Tibial artery (tissue), 4 donors: ENCODE data around the gene PKP1.
"Not testable (repeated sequence)": the region's sequence is repeated elsewhere in the genome, so short reads cannot be mapped to it uniquely, and the experiment has no call there.

Source experiments
- DNase-seq, 2 donors: peaks; one replicate each; pipeline ENCODE4 v3.0.0-alpha.2; 2019
- H3K27ac ChIP-seq, 2 donors: fragments of 200-600 bp; sonication (generic) in 1 of 2; 1 replicate in 1 of 2; 2 replicates in 1 of 2; pipeline ENCODE4 v1.5.1; 2018 to 2019; ENCODE audit warnings: mild to moderate bottlenecking in 1 of 2
- H3K27me3 ChIP-seq, 2 donors: fragments of 200-600 bp; sonication (generic) in 1 of 2; one replicate each; pipeline versions ENCODE4 v1.5.1 to v1.6.0; 2016 to 2019
- H3K36me3 ChIP-seq, 3 donors: fragments of 200-600 bp; sonication (generic) in 2 of 3; one replicate each; pipeline ENCODE4 v1.5.1; 2016 to 2019; ENCODE audit warnings: mild to moderate bottlenecking in 2 of 3
- H3K4me1 ChIP-seq, 4 donors: fragments of 200-600 bp; sonication (generic) in 2 of 4; 1 replicate in 3 of 4; 2 replicates in 1 of 4; pipeline ENCODE4 v1.5.1; 2016 to 2019
- H3K4me3 ChIP-seq, 2 donors: fragments of 200-600 bp; sonication (generic) in 1 of 2; 1 replicate in 1 of 2; 2 replicates in 1 of 2; pipeline ENCODE4 v1.5.1; 2018 to 2019; ENCODE audit warnings: mild to moderate bottlenecking in 2 of 2
- H3K9me3 ChIP-seq, 3 donors: fragments of 200-600 bp; sonication (generic) in 1 of 3; one replicate each; pipeline ENCODE4 v1.5.1; 2016 to 2019
- CTCF ChIP-seq, 2 experiments: fragments of 200-600 bp in 1 of 2; fragments of 450-650 bp in 1 of 2; IDR thresholded peaks; one replicate each; pipeline ENCODE4 v1.5.1; 2017 to 2019; ENCODE audit warnings: antibody characterized with exemption in 2 of 2, mild to moderate bottlenecking in 1 of 2, moderate library complexity in 1 of 2
- intact Hi-C: fragments of 100-400 bp; cut with DNase I; formaldehyde crosslinking; loops from one replicate; pipeline ENCODE4 v1.15.0; 2023; ENCODE audit warnings: low total_unique reads

Gene PKP1, protein sequence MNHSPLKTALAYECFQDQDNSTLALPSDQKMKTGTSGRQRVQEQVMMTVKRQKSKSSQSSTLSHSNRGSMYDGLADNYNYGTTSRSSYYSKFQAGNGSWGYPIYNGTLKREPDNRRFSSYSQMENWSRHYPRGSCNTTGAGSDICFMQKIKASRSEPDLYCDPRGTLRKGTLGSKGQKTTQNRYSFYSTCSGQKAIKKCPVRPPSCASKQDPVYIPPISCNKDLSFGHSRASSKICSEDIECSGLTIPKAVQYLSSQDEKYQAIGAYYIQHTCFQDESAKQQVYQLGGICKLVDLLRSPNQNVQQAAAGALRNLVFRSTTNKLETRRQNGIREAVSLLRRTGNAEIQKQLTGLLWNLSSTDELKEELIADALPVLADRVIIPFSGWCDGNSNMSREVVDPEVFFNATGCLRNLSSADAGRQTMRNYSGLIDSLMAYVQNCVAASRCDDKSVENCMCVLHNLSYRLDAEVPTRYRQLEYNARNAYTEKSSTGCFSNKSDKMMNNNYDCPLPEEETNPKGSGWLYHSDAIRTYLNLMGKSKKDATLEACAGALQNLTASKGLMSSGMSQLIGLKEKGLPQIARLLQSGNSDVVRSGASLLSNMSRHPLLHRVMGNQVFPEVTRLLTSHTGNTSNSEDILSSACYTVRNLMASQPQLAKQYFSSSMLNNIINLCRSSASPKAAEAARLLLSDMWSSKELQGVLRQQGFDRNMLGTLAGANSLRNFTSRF

DNA sequence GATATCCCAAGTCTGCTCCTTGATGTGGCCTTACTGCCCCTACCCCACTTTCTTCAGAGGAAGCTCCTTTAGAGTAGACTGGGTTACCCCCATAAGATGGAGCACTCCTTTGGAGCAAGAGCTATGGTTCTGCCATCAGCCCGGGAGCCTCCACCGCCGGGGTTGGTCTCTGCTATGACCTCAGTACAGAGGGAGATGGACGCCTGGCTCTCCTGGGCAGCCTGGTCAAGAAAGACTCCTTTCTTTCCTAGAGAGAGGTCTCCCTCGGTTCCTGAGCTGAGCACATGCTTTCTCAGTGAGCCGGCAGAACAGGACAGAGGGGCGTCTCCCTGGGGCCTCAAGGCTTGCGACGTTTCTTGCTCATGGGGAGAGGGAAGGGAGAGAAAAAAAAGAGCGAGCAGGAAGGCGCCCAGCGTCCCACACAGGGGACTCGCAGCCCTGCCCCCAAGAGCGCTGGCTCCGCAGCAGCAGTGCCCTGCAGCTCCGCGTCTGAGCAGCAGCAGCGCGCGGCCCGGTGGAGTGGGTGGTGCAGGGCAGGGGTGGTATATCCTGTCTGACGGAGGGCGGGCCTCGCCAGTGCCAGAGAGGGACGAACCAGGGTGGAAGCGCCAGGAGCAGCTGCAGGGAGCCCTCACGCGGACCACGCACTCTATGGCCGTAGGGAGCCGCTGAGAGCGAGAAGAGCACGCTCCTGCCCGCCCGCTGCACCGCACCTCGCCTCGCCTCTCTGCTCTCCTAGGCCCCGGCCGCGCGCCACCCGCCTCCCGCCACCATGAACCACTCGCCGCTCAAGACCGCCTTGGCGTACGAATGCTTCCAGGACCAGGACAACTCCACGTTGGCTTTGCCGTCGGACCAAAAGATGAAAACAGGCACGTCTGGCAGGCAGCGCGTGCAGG, at the start of gene PKP1:
Gene PKP1, plus strand, starts transcription at position 576 of the 899 bp plus-strand sequence. Its CDS starts 197 bp downstream, at position 773.
- Histone ChIP-seq H3K27ac (no peak within 1 kb of the TSS), H3K27me3 (peaks cover 0 to 49% of the 10 kb centered on the region in 2 donors), H3K36me3 (no peaks in the 10 kb centered on the region), H3K9me3 (no peaks in the 10 kb centered on the region), H3K4me3 (peak within 1 kb of the TSS; percentile 18 to 43), H3K4me1 (peaks cover 0 to 13% (median 11%) of the 10 kb centered on the region in 4 donors)
- DNase-seq: no peak
- intact Hi-C loops: no loop called here
- TF ChIP-seq CTCF (IDR thresholded peaks at IDR 0.05): no peak

DNA sequence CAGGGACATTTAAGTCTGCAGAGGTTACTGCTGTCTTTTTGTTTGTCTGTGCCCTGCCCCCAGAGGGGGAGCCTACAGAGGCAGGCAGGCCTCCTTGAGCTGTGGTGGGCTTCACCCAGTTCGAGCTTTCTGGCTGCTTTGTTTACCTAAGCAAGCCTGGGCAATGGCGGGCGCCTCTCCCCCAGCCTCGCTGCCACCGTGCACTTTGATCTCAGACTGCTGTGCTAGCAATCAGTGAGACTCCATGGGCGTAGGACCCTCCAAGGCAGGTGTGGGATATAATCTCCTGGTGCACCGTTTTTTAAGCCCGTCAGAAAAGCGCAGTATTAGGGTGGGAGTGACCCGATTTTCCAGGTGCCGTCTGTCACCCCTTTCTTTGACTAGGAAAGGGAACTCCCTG, 43.7 kb upstream of the PKP1 start:
- H3K9me3 ChIP-seq, H3K36me3 ChIP-seq, H3K4me1 ChIP-seq, DNase-seq, H3K4me3 ChIP-seq, intact Hi-C loops, H3K27ac ChIP-seq: not testable (repeated sequence)
- peaks cover 0 to 25% of the 10 kb centered on the region in 2 donors for H3K27me3 ChIP-seq

DNA sequence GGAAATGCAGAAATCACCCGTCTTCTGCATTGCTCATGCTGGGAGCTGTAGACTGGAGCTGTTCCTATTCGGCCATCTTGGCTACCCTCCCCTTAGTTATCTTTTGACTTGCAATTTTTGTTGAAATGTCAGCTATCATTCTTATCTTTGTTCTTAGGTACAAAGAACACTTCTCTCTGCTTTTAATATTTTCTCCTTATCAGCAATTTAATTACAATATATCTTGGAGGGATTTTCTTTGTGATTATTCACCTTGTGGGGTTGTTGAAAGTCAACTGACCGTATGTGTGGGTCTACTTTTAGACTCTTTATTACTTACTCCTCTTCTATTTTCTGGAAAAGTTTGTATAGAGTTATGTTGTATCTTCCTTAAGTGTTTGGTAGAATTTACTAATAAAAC, 43.1 kb upstream of the PKP1 start:
- no peak for TF ChIP-seq CTCF (IDR thresholded peaks at IDR 0.05)
- Histone ChIP-seq H3K4me1 (no peaks in the 10 kb centered on the region), H3K27me3 (peaks cover 0 to 27% of the 10 kb centered on the region in 2 donors), H3K4me3 (no peak overlapping the region), H3K9me3 (no peaks in the 10 kb centered on the region), H3K27ac (no peak overlapping the region), H3K36me3 (no peaks in the 10 kb centered on the region)
- intact Hi-C loops: no loop called here
- no peak for DNase-seq

DNA sequence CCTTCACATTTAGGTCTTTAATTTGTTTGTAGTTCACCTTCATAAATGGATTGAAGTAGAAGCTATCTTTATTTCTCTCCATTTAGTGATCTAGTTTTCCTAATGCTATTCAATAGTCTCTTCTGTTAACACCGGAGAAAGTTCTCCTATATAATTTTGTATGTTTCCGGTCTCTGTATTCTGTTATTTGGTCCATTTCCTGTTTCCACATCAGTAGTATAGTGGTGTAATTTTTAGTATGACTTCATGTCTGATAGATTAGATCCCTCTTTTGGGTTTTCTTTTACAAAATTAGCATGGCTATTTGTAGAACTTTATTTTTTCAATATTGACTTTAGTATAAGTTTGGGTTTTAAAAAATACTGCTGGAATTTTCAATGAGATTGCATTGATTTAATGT, 41.6 kb upstream of the PKP1 start:
- no peak overlapping the region for H3K4me3 ChIP-seq
- peaks cover 0 to 28% of the 10 kb centered on the region in 2 donors for H3K27me3 ChIP-seq
- no peak for TF ChIP-seq CTCF (IDR thresholded peaks at IDR 0.05)
- no peak for DNase-seq
- no peaks in the 10 kb centered on the region for H3K4me1 ChIP-seq
- no peaks in the 10 kb centered on the region for H3K36me3 ChIP-seq
- no peaks in the 10 kb centered on the region for H3K9me3 ChIP-seq
- H3K27ac ChIP-seq: no peak overlapping the region
- intact Hi-C loops: no loop called here

- Histone ChIP-seq H3K36me3 (no peaks in the 10 kb centered on the region), H3K4me3 (no peak overlapping the region), H3K27ac (no peak overlapping the region), H3K27me3 (peaks cover 0 to 24% of the 10 kb centered on the region in 2 donors), H3K9me3 (no peaks in the 10 kb centered on the region), H3K4me1 (no peaks in the 10 kb centered on the region)
- DNase-seq: no peak
- no peak for TF ChIP-seq CTCF (IDR thresholded peaks at IDR 0.05)
- intact Hi-C loops: no loop called here
Measured at GRCh38 chr1:201245082-201245481, 38.2 kb upstream of the PKP1 start.
